SK-N-SH (cell line): ENCODE results near the gene ZDHHC7. TPM values are rescaled to one million over a fixed set of nuclear protein-coding genes. Genes with fewer than 3 reads are reported as not detected.

Experiments used
- CTCF ChIA-PET: fragments of 300-600, 350-600 bp; formaldehyde crosslinking; extraction: SDS; loops from one replicate; lab custom pipeline; 2021; lab: Yijun Ruan, JAX
- POLR2A ChIA-PET: fragments of 350-600 bp; sonication (Branson Sonifier 250); formaldehyde crosslinking; extraction: SDS; loops from one replicate; lab custom pipeline; 2020; ENCODE audit warnings: antibody characterized with exemption, inconsistent platforms; lab: Yijun Ruan, JAX
- DNase-seq: peaks from one replicate; pipeline ENCODE4 v3.0.0; 2012
- H2AFZ ChIP-seq: fragments of 200-600 bp; sonication (generic); 2 replicates; pipeline ENCODE4 v1.8.1; 2016; ENCODE audit warnings: antibody characterized with exemption, mild to moderate bottlenecking, low read depth
- H3F3A ChIP-seq: fragments of 200-600 bp; sonication (generic); replicated peaks from 2 replicates; pipeline ENCODE3; 2016; ENCODE audit warnings: antibody characterized with exemption, mild to moderate bottlenecking; ENCODE audit not compliant: insufficient read depth
- H3K27ac ChIP-seq, 2 experiments: fragments of 200-500 bp in 1 of 2; fragments of 200-600 bp in 1 of 2; sonication (Bioruptor generic) in 1 of 2; sonication (generic), shearing (Covaris generic) in 1 of 2; 2 replicates each; pipeline versions ENCODE4 v1.5.1 to v1.6.1; 2014 to 2016; ENCODE audit warnings: low read depth in 2 of 2, inconsistent platforms in 1 of 2, low read length in 1 of 2, mild to moderate bottlenecking in 1 of 2, mixed read lengths in 1 of 2
- H3K27me3 ChIP-seq: fragments of 200-600 bp; sonication (generic), shearing (Covaris generic); 2 replicates; pipeline ENCODE4 v1.6.1; 2016; ENCODE audit warnings: mixed run types; ENCODE audit not compliant: insufficient read depth
- H3K36me3 ChIP-seq, 2 experiments: fragments of 200-500 bp in 1 of 2; fragments of 200-600 bp in 1 of 2; sonication (Bioruptor generic) in 1 of 2; sonication (generic) in 1 of 2; replicated peaks in 1 of 2; 2 replicates each; pipeline versions ENCODE3 to v1.5.1; 2014 to 2016; ENCODE audit warnings: low read length in 1 of 2, mild to moderate bottlenecking in 1 of 2; ENCODE audit not compliant: insufficient read depth in 2 of 2, control insufficient read depth in 1 of 2
- H3K4me1 ChIP-seq, 2 experiments: fragments of 200-500 bp in 1 of 2; fragments of 200-600 bp in 1 of 2; sonication (Bioruptor generic) in 1 of 2; sonication (generic), shearing (Covaris generic) in 1 of 2; 2 replicates each; pipeline versions ENCODE4 v1.5.1 to v1.6.1; 2014 to 2016; ENCODE audit warnings: low read depth in 1 of 2, low read length in 1 of 2, mixed run types in 1 of 2; ENCODE audit not compliant: insufficient read depth in 2 of 2, control insufficient read depth in 1 of 2
- H3K4me2 ChIP-seq: fragments of 200-600 bp; sonication (generic), shearing (Covaris generic); 2 replicates; pipeline ENCODE4 v1.6.1; 2017; ENCODE audit warnings: mixed run types
- H3K4me3 ChIP-seq, 2 experiments: fragments of 200-500 bp in 1 of 2; fragments of 200-600 bp in 1 of 2; sonication (Bioruptor generic) in 1 of 2; sonication (generic), shearing (Covaris generic) in 1 of 2; 2 replicates each; pipeline versions ENCODE4 v1.5.1 to v1.8.1; 2014 to 2016; ENCODE audit warnings: low read depth in 2 of 2, inconsistent platforms in 1 of 2, low read length in 1 of 2, mild to moderate bottlenecking in 1 of 2, mixed read lengths in 1 of 2, moderate library complexity in 1 of 2
- H3K79me2 ChIP-seq: fragments of 200-600 bp; sonication (generic); 2 replicates; pipeline ENCODE4 v1.8.1; 2017; ENCODE audit warnings: mild to moderate bottlenecking; ENCODE audit not compliant: insufficient read depth
- H3K9ac ChIP-seq: fragments of 200-600 bp; sonication (generic); 2 replicates; pipeline ENCODE4 v1.6.1; 2017; ENCODE audit warnings: mixed run types
- H3K9me2 ChIP-seq: fragments of 200-600 bp; sonication (generic); 2 replicates; pipeline ENCODE4 v1.6.1; 2017; ENCODE audit warnings: mixed run types
- H3K9me3 ChIP-seq: fragments of 200-600 bp; sonication (generic); 2 replicates; pipeline ENCODE4 v1.6.1; 2017; ENCODE audit warnings: mixed run types, mild to moderate bottlenecking, moderate library complexity
- H4K20me1 ChIP-seq: fragments of 200-600 bp; sonication (generic); 2 replicates; pipeline ENCODE4 v1.6.1; 2017; ENCODE audit warnings: mild to moderate bottlenecking, mixed run types; ENCODE audit not compliant: insufficient read depth
- CTCF ChIP-seq: fragments of 200-600 bp; sonication (generic); IDR thresholded peaks from 2 replicates; pipeline ENCODE4 v1.6.1; 2017; ENCODE audit warnings: antibody characterized with exemption, mild to moderate bottlenecking, moderate library complexity
- ELF1 ChIP-seq: IDR thresholded peaks from 2 replicates; pipeline ENCODE4 v1.4.0; 2012
- EZH2phosphoT487 ChIP-seq: fragments of 200-600 bp; sonication (generic); IDR thresholded peaks from 2 replicates; pipeline ENCODE4 v1.6.1; 2017; ENCODE audit warnings: low read depth, mixed run types, mild to moderate bottlenecking, antibody characterized with exemption, moderate library complexity, borderline replicate concordance
- FOXJ3 ChIP-seq: sonication (generic); formaldehyde crosslinking; IDR thresholded peaks from 2 replicates; pipeline ENCODE4 v1.5.1; 2020; ENCODE audit warnings: mild to moderate bottlenecking, missing genetic modification reagents
- GATA2 ChIP-seq: sonication (generic); formaldehyde crosslinking; IDR thresholded peaks from 2 replicates; pipeline ENCODE4 v1.5.0; 2020; ENCODE audit warnings: mild to moderate bottlenecking, missing genetic modification reagents
- RCOR1 ChIP-seq: fragments of 150-350 bp; IDR thresholded peaks from 2 replicates; pipeline ENCODE4 v1.6.1; 2017; ENCODE audit warnings: antibody characterized with exemption, low read length
- USF1 ChIP-seq: IDR thresholded peaks from 2 replicates; pipeline ENCODE4 v1.4.0; 2012; ENCODE audit warnings: low read depth, borderline replicate concordance
- WGBS: methylation state at CpG from one replicate; pipeline ENCODE4 v1.1.6; 2017; ENCODE audit warnings: low lambda C conversion rate; 5-methylcytosine and 5-hydroxymethylcytosine counted together
- polyA plus RNA-seq, 3 experiments: library from polyadenylated mRNA; depleted of rRNA; stranded (reverse); fragments of >200 nt; gene quantifications; 2 replicates each; pipeline ENCODE4 v1.2.3, GENCODE V29; 2012

Gene ZDHHC7
- polyA plus RNA-seq, 1 of the 3 experiments (the other 2 are of a cell fraction), result 114 TPM

GRCh38 chr16:84960942-84961341 lies 50.4 kb downstream of the ZDHHC7 start:
- CTCF ChIA-PET, result interaction anchor here (3.4 to 13.4 kb wide), 3 partner anchors 11 to 221 kb away, joined by 22 to 428 read pairs (median 206); no protein-coding TSS in a partner anchor

DNA sequence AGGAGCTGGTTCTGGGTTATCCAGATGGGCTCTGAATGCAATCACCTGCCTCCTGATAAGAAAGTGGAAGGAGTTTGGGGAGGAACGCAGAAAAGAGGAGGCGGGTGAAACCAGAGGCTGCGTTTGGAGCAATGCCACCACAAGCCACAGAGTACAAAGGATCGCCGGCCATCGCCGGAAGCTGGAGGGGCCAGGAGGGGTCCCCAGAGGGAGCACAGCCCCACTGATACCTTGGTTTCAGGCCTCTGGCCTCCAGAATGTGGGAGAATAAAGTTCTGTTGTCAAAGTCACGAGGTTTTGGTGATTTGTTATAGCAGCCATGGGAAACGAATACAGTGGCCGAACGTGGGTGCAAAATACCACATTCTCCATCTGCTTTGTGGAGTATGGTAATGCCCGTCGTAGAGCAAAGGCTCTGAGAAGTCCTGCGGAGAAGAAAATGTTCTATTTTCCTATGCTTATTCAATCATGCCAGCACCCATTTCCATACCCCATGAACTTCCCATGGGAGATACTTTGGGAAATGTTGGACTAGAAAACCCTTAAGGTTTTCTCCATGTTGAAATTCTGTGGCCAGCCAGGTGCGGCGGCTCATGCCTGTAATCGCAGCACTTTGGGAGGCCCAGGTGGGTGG lies 51.4 kb downstream of the ZDHHC7 start:
- 84% methylated on average over 17 of the region's 17 CpGs for WGBS
- POLR2A ChIA-PET, result no interaction called here
- DNase-seq, result no peak
- no peak overlapping the region for H3K4me3 ChIP-seq
- no peaks in the 10 kb centered on the region for H3K9me2 ChIP-seq
- H2AFZ ChIP-seq, result no peak overlapping the region
- no peak overlapping the region for H3K4me2 ChIP-seq
- no peaks in the 10 kb centered on the region for H3K9me3 ChIP-seq
- H3K4me1 ChIP-seq, result no peaks in the 10 kb centered on the region
- H3K27me3 ChIP-seq, result no peaks in the 10 kb centered on the region
- TF ChIP-seq RCOR1 (no peak), GATA2 (CRISPR knock-in tag) (no peak)
- H3F3A ChIP-seq, result no peaks in the 10 kb centered on the region
- no peaks in the 10 kb centered on the region for H4K20me1 ChIP-seq
- no peaks in the 10 kb centered on the region for H3K36me3 ChIP-seq
- H3K27ac ChIP-seq, result no peak overlapping the region
- H3K79me2 ChIP-seq, result no peaks in the 10 kb centered on the region
- no peak overlapping the region for H3K9ac ChIP-seq
- CTCF ChIA-PET, result interaction anchor here (0.6 to 1.2 kb wide), 3 partner anchors 10 to 337 kb away, joined by 3 to 4 read pairs (median 3); no protein-coding TSS in a partner anchor

More at GRCh38 chr16:84960942-84961341, 50.4 kb downstream of the ZDHHC7 start:
- Histone ChIP-seq H3K9me3 (no peaks in the 10 kb centered on the region), H3K4me2 (no peak overlapping the region), H3K9ac (no peak overlapping the region), H3K9me2 (no peaks in the 10 kb centered on the region), H3K4me1 (no peaks in the 10 kb centered on the region), H2AFZ (no peak overlapping the region)
- TF ChIP-seq FOXJ3 (CRISPR knock-in tag), result no peak
- TF ChIP-seq, all 33 proteins: peak for 0
- no peaks in the 10 kb centered on the region for H3K36me3 ChIP-seq
- H3K4me3 ChIP-seq, result no peak overlapping the region
- 50% methylated on average over 4 of the region's 4 CpGs for WGBS
- H3K27ac ChIP-seq, result no peak overlapping the region
- no peaks in the 10 kb centered on the region for H3F3A ChIP-seq
- no peaks in the 10 kb centered on the region for H3K79me2 ChIP-seq
- no peak for DNase-seq
- POLR2A ChIA-PET, result no interaction called here
- H4K20me1 ChIP-seq, result no peaks in the 10 kb centered on the region
- H3K27me3 ChIP-seq, result no peaks in the 10 kb centered on the region

GRCh38 chr16:84959045-84959576 lies 52.2 kb downstream of the ZDHHC7 start:
- no peak overlapping the region for H3K4me3 ChIP-seq
- WGBS, result 88% methylated on average over 9 of the region's 13 CpGs
- no peak for TF ChIP-seq ELF1
- no peak for TF ChIP-seq EZH2phosphoT487
- no peak for TF ChIP-seq USF1
- peak; percentile 40 for TF ChIP-seq CTCF
- H3K4me2 ChIP-seq, result no peak overlapping the region
- no peak overlapping the region for H3K9ac ChIP-seq
- H3K9me3 ChIP-seq, result no peaks in the 10 kb centered on the region
- ChIA-PET POLR2A (no interaction called here), CTCF (interaction anchor here (1.0 to 1.6 kb wide), 3 partner anchors 11 to 336 kb away, joined by 3 to 4 read pairs (median 3); no protein-coding TSS in a partner anchor)
- H2AFZ ChIP-seq, result no peak overlapping the region
- H3K9me2 ChIP-seq, result no peaks in the 10 kb centered on the region
- H3K27ac ChIP-seq, result no peak overlapping the region
- H3K4me1 ChIP-seq, result no peaks in the 10 kb centered on the region
- H4K20me1 ChIP-seq, result no peaks in the 10 kb centered on the region
- H3K27me3 ChIP-seq, result no peaks in the 10 kb centered on the region
- H3F3A ChIP-seq, result no peaks in the 10 kb centered on the region
- DNase-seq, result no peak
- H3K79me2 ChIP-seq, result no peaks in the 10 kb centered on the region
- no peaks in the 10 kb centered on the region for H3K36me3 ChIP-seq
